AG04450 (cell line): ENCODE data around the gene KLLN. TPM values are rescaled to one million over a fixed set of nuclear protein-coding genes. Genes with fewer than 3 reads are reported as not detected.
A peak's percentile ranks its signal among the peaks of the same experiment; 100 is the strongest.
"Not testable (repeated sequence)": the region's sequence is repeated elsewhere in the genome, so short reads cannot be mapped to it uniquely, and the experiment has no call there.

ENCODE experiments used
- CTCF ChIA-PET: fragments of 300-600, 350-600 bp; formaldehyde crosslinking; extraction: SDS; loops from one replicate; lab custom pipeline; 2022; ENCODE audit warnings: antibody characterized with exemption, inconsistent platforms; lab: Charles Lee
- POLR2A ChIA-PET: fragments of 350-600 bp; formaldehyde crosslinking; extraction: SDS; loops from one replicate; lab custom pipeline; 2021; ENCODE audit warnings: antibody characterized with exemption, inconsistent platforms; lab: Yijun Ruan, JAX
- DNase-seq: peaks from one replicate; pipeline ENCODE4 v3.0.0-alpha.2; 2011; ENCODE audit warnings: low read depth, low spot score
- H3K27ac ChIP-seq: one replicate; pipeline ENCODE4 v1.5.1; 2012; ENCODE audit warnings: low read depth, low read length, control low read depth
- H3K27me3 ChIP-seq: one replicate; pipeline ENCODE4 v1.6.0; 2012; ENCODE audit warnings: low read length; ENCODE audit not compliant: control insufficient read depth, insufficient read depth
- H3K4me3 ChIP-seq: 2 replicates; pipeline ENCODE4 v1.5.1; 2011; ENCODE audit warnings: mild to moderate bottlenecking, low read depth, low read length, control low read depth
- H3K9me3 ChIP-seq: 2 replicates; pipeline ENCODE4 v1.5.1; 2012; ENCODE audit warnings: low read length; ENCODE audit not compliant: control insufficient read depth, insufficient read depth
- polyA plus RNA-seq: library from polyadenylated mRNA; depleted of rRNA; stranded (reverse); fragments of >200 nt; gene quantifications from 2 replicates; pipeline ENCODE4 v1.2.3, GENCODE V29; 2011
- TF ChIP-seq, protein P1 (sequence below): IDR thresholded peaks from 2 replicates; pipeline ENCODE4 v1.5.1; 2011; ENCODE audit warnings: low read depth, low read length, control low read depth, inconsistent platforms

KLLN gene
- polyA plus RNA-seq, 1 experiment, result 0.58 TPM

GRCh38 chr10:87866412-87866974 is 3.2 kb upstream of the KLLN start:
- CTCF ChIA-PET, result interaction anchor here (4.3 kb wide), 1 partner anchor 523 kb away, joined by 22 read pairs; no protein-coding TSS in a partner anchor
- peak overlapping the region; percentile 91 for H3K4me3 ChIP-seq
- POLR2A ChIA-PET, result no interaction called here
- H3K27me3 ChIP-seq, result no peaks in the 10 kb centered on the region
- no peak overlapping the region for H3K27ac ChIP-seq
- DNase-seq, result no peak
- TF ChIP-seq, protein P1, sequence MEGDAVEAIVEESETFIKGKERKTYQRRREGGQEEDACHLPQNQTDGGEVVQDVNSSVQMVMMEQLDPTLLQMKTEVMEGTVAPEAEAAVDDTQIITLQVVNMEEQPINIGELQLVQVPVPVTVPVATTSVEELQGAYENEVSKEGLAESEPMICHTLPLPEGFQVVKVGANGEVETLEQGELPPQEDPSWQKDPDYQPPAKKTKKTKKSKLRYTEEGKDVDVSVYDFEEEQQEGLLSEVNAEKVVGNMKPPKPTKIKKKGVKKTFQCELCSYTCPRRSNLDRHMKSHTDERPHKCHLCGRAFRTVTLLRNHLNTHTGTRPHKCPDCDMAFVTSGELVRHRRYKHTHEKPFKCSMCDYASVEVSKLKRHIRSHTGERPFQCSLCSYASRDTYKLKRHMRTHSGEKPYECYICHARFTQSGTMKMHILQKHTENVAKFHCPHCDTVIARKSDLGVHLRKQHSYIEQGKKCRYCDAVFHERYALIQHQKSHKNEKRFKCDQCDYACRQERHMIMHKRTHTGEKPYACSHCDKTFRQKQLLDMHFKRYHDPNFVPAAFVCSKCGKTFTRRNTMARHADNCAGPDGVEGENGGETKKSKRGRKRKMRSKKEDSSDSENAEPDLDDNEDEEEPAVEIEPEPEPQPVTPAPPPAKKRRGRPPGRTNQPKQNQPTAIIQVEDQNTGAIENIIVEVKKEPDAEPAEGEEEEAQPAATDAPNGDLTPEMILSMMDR, result no peak
- H3K9me3 ChIP-seq, result no peaks in the 10 kb centered on the region

GRCh38 chr10:87865241-87865881 is 2.0 kb upstream of the KLLN start:
- peak overlapping the region; percentile 91 for H3K4me3 ChIP-seq
- DNase-seq, result no peak
- TF ChIP-seq, protein P1, result no peak
- no peak overlapping the region for H3K27ac ChIP-seq
- POLR2A ChIA-PET, result no interaction called here
- H3K27me3 ChIP-seq, result no peaks in the 10 kb centered on the region
- H3K9me3 ChIP-seq, result no peaks in the 10 kb centered on the region
- CTCF ChIA-PET, result interaction anchor here (1.2 to 4.3 kb wide), 2 partner anchors 524 to 688 kb away, joined by 3 to 22 read pairs; no protein-coding TSS in a partner anchor

- no peaks in the 10 kb centered on the region for H3K27me3 ChIP-seq
- POLR2A ChIA-PET, result interaction anchor here (1.3 kb wide), 1 partner anchor 523 kb away, joined by 4 read pairs; no protein-coding TSS in a partner anchor
- H3K27ac ChIP-seq, result peak overlapping the region; percentile 24
- peak overlapping the region; percentile 91 for H3K4me3 ChIP-seq
- DNase-seq, result no peak
- CTCF ChIA-PET, result interaction anchor here (4.3 kb wide), 1 partner anchor 525 kb away, joined by 22 read pairs; no protein-coding TSS in a partner anchor
- TF ChIP-seq, protein P1, result no peak
- no peaks in the 10 kb centered on the region for H3K9me3 ChIP-seq
These were observed 1.2 kb upstream of the KLLN start for GRCh38 chr10:87864496-87865059.

GRCh38 chr10:87863951-87864495 is 690 bp upstream of the KLLN start:
- not testable (repeated sequence) for DNase-seq, H3K27me3 ChIP-seq, H3K9me3 ChIP-seq
- H3K4me3 ChIP-seq, result peak overlapping the region; percentile 91
- POLR2A ChIA-PET, result interaction anchor here (1.0 to 3.0 kb wide), 6 partner anchors 46 to 525 kb away, joined by 3 to 23 read pairs (median 4); partner anchors contain the start of gene ATAD1
- peak overlapping the region; percentile 24 for H3K27ac ChIP-seq
- CTCF ChIA-PET, result interaction anchor here (4.3 kb wide), 1 partner anchor 525 kb away, joined by 22 read pairs; no protein-coding TSS in a partner anchor

DNA sequence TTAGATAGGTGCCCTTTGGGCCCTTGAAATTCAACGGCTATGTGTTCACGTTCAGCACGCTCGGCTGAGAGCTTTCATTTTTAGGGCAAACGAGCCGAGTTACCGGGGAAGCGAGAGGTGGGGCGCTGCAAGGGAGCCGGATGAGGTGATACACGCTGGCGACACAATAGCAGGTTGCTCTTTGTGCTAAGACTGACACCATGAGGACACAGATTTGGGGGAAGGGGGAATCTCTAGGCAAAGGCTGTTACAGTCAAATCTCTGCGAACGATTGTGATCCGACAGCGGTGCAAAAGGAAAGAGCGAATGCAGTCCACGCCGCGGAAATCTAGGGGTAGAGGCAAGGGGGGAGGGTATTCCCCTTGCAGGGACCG is 667 bp downstream of the KLLN start:
- Histone ChIP-seq H3K27ac (peak overlapping the region; percentile 73), H3K4me3 (peak overlapping the region; percentile 91), H3K27me3 (no peaks in the 10 kb centered on the region), H3K9me3 (no peaks in the 10 kb centered on the region)
- TF ChIP-seq, protein P1, result no peak
- DNase-seq, result no peak
- ChIA-PET POLR2A (interaction anchor here (0.6 to 3.0 kb wide), 16 partner anchors 9 to 720 kb away, joined by 3 to 23 read pairs (median 4); partner anchors contain the start of genes ATAD1, MINPP1 and RNLS), CTCF (interaction anchor here (2.3 to 4.3 kb wide), 3 partner anchors 526 to 690 kb away, joined by 6 to 22 read pairs (median 19); no protein-coding TSS in a partner anchor)
